K562 (cell line): ENCODE results near the gene MRPS24. TPM values are rescaled to one million over a fixed set of nuclear protein-coding genes. Genes with fewer than 3 reads are reported as not detected.
A peak's percentile ranks its signal among the peaks of the same experiment; 100 is the strongest.

Experiments
- CEBPZ ChIP-seq: fragments of 150-350 bp; IDR thresholded peaks from 2 replicates; pipeline ENCODE4 v1.6.1; 2014; ENCODE audit warnings: low read depth, mild to moderate bottlenecking, low read length, borderline replicate concordance
- MAFG ChIP-seq: fragments of 450-650 bp; conservative IDR thresholded peaks from 2 replicates; pipeline ENCODE4 v1.6.1; 2016; ENCODE audit warnings: missing genetic modification characterization, missing compliant biosample characterization
- MXD1 ChIP-seq: fragments of 250-450 bp; sonication (Bioruptor Pico); IDR thresholded peaks from 2 replicates; pipeline ENCODE4 v1.8.0; 2021; ENCODE audit warnings: borderline replicate concordance, mild to moderate bottlenecking, moderate library complexity; ENCODE audit not compliant: poor library complexity, severe bottlenecking
- MYBL2 ChIP-seq, 2 experiments: fragments of 450-650 bp in 1 of 2; sonication (generic) in 1 of 2; formaldehyde crosslinking in 1 of 2; IDR thresholded peaks; 2 replicates each; pipeline versions ENCODE4 v1.6.1 to v1.8.1; 2017 to 2022; ENCODE audit warnings: borderline replicate concordance in 1 of 2, inconsistent platforms in 1 of 2, low read depth in 1 of 2, mild to moderate bottlenecking in 1 of 2, missing genetic modification reagents in 1 of 2, moderate library complexity in 1 of 2
- NFRKB ChIP-seq: fragments of 450-650 bp; IDR thresholded peaks from 2 replicates; pipeline ENCODE4 v1.6.1; 2016; ENCODE audit warnings: low read depth
- NKRF ChIP-seq: fragments of 450-650 bp; IDR thresholded peaks from 2 replicates; pipeline ENCODE4 v1.6.1; 2016; ENCODE audit warnings: borderline replicate concordance
- TAF7 ChIP-seq: fragments of 450-650 bp; IDR thresholded peaks from 2 replicates; pipeline ENCODE4 v1.6.1; 2016; ENCODE audit warnings: missing genetic modification characterization, missing compliant biosample characterization
- TRIM24 ChIP-seq, 2 experiments: fragments of 450-650 bp; IDR thresholded peaks; 2 replicates each; pipeline ENCODE4 v1.6.1; 2016
- YY1 ChIP-seq, 3 experiments: IDR thresholded peaks; 2 replicates each; pipeline ENCODE4 v1.6.1; 2011; ENCODE audit warnings: low read length in 2 of 3, mild to moderate bottlenecking in 2 of 3, moderate library complexity in 2 of 3, borderline replicate concordance in 1 of 3, control low read depth in 1 of 3, low read depth in 1 of 3; ENCODE audit not compliant: insufficient read depth in 3 of 3, insufficient replicate concordance in 2 of 3, control insufficient read depth in 1 of 3, insufficient read length in 1 of 3; ENCODE audit errors: extremely low read depth in 1 of 3
- ZBTB7A ChIP-seq: IDR thresholded peaks from 2 replicates; pipeline ENCODE4 v1.6.1; 2011; ENCODE audit warnings: low read depth, mild to moderate bottlenecking, low read length, moderate library complexity, borderline replicate concordance; ENCODE audit not compliant: control insufficient read depth
- ZEB2 ChIP-seq: fragments of 450-650 bp; IDR thresholded peaks from 2 replicates; pipeline ENCODE4 v1.6.1; 2016
- ZNF175 ChIP-seq: fragments of 200-800 bp; sonication (Bioruptor generic); IDR thresholded peaks from 2 replicates; pipeline ENCODE4 v1.6.1; 2016; ENCODE audit warnings: low read depth, mild to moderate bottlenecking, missing genetic modification characterization, missing compliant biosample characterization
- ZNF224 ChIP-seq: sonication (generic); formaldehyde crosslinking; IDR thresholded peaks from 2 replicates; pipeline ENCODE4 v1.8.0; 2022; ENCODE audit warnings: mild to moderate bottlenecking, missing genetic modification reagents
- polyA plus RNA-seq, 8 experiments: library from polyadenylated mRNA; depleted of rRNA in 4 of 8; stranded (reverse) in 5 of 8; unstranded in 3 of 8; fragments of >200 nt; fragmentation: Nextera tagmentation in 2 of 8; fragmentation: Illumina TruSeq in 1 of 8; extraction: Ambion mirVana in 2 of 8; extraction: Trizol in 1 of 8; gene quantifications; 2 replicates each; pipeline versions ENCODE4 v1.2.1 to v1.2.3, GENCODE V29; 2011 to 2014; ENCODE audit warnings: inconsistent platforms in 1 of 8, missing spikeins in 1 of 8
- total RNA-seq, 7 experiments: library from RNA; depleted of rRNA in 6 of 7; stranded (reverse); fragments of >200 nt in 6 of 7; fragmentation: Illumina TruSeq in 2 of 7; extraction: Trizol in 2 of 7; gene quantifications; 2 replicates each; pipeline versions ENCODE4 v1.2.1 to v1.2.3, GENCODE V29; 2011 to 2021; ENCODE audit warnings: low replicate concordance in 1 of 7
- TF ChIP-seq, protein P1 (sequence below): fragments of 450-650 bp; formaldehyde crosslinking; IDR thresholded peaks from 2 replicates; pipeline ENCODE4 v1.4.0; 2022; ENCODE audit warnings: missing genetic modification characterization
- TF ChIP-seq, protein P2 (sequence below): sonication (generic); formaldehyde crosslinking; IDR thresholded peaks from 2 replicates; pipeline ENCODE4 v1.8.0; 2022; ENCODE audit warnings: mild to moderate bottlenecking, missing genetic modification reagents

Gene MRPS24
- total and polyA plus RNA-seq, 9 of the 15 experiments (the other 6 are each of a cell fraction or from before 2014, with no cell fraction given), result 51.4 to 214 (median 169) TPM

DNA sequence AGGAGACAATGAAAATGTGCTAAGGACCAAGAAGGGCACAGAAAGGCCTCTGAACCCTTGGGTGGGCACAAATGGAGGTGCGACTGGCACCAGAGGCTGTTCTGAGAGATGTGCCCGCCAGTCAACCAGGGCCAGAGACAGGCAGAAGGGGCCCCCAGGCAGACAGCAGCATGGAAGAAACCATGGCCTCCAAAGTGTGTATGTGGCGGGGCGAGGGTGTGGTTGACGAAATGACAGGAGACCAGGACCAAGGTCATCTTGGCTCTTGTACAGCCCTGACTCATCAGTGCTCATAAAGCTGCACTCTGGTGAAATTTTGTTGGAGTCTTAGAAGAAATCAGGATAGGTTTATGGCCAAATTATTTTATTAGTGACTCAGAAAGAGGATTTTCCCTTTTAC, 4.0 kb upstream of the MRPS24 start (continued):
- TF ChIP-seq, protein P1, sequence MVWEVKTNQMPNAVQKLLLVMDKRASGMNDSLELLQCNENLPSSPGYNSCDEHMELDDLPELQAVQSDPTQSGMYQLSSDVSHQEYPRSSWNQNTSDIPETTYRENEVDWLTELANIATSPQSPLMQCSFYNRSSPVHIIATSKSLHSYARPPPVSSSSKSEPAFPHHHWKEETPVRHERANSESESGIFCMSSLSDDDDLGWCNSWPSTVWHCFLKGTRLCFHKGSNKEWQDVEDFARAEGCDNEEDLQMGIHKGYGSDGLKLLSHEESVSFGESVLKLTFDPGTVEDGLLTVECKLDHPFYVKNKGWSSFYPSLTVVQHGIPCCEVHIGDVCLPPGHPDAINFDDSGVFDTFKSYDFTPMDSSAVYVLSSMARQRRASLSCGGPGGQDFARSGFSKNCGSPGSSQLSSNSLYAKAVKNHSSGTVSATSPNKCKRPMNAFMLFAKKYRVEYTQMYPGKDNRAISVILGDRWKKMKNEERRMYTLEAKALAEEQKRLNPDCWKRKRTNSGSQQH (CRISPR knock-in tag), result no peak
- no peak for TF ChIP-seq MXD1 (CRISPR knock-in tag)
- TF ChIP-seq TAF7 (tag), result no peak
- no peak for TF ChIP-seq ZEB2
- no peak for TF ChIP-seq CEBPZ
- TF ChIP-seq ZBTB7A, result peak; percentile 19; the same call in 1 of the 2 replicates
- no peak for TF ChIP-seq MAFG (tag)
- peak in 2 of 3 experiments; percentile 47 to 83 for TF ChIP-seq YY1 (IDR thresholded peaks at IDR 0.05; ENCODE audit: borderline replicate concordance in 1 of 3, control insufficient read depth in 1 of 3, extremely low read depth in 1 of 3, insufficient read depth in 3 of 3, insufficient read length in 1 of 3, insufficient replicate concordance in 2 of 3, low read depth in 1 of 3, low read length in 2 of 3)
- TF ChIP-seq MYBL2 (IDR thresholded peaks at IDR 0.05; ENCODE audit: low read depth), result no peak
- TF ChIP-seq MYBL2 (CRISPR knock-in tag; IDR thresholded peaks at IDR 0.05; ENCODE audit: borderline replicate concordance), result no peak
- TF ChIP-seq TRIM24 (IDR thresholded peaks at IDR 0.05), result no peak
- TF ChIP-seq ZNF224 (CRISPR knock-in tag), result no peak
- TF ChIP-seq NKRF, result no peak
- TF ChIP-seq, protein P2, sequence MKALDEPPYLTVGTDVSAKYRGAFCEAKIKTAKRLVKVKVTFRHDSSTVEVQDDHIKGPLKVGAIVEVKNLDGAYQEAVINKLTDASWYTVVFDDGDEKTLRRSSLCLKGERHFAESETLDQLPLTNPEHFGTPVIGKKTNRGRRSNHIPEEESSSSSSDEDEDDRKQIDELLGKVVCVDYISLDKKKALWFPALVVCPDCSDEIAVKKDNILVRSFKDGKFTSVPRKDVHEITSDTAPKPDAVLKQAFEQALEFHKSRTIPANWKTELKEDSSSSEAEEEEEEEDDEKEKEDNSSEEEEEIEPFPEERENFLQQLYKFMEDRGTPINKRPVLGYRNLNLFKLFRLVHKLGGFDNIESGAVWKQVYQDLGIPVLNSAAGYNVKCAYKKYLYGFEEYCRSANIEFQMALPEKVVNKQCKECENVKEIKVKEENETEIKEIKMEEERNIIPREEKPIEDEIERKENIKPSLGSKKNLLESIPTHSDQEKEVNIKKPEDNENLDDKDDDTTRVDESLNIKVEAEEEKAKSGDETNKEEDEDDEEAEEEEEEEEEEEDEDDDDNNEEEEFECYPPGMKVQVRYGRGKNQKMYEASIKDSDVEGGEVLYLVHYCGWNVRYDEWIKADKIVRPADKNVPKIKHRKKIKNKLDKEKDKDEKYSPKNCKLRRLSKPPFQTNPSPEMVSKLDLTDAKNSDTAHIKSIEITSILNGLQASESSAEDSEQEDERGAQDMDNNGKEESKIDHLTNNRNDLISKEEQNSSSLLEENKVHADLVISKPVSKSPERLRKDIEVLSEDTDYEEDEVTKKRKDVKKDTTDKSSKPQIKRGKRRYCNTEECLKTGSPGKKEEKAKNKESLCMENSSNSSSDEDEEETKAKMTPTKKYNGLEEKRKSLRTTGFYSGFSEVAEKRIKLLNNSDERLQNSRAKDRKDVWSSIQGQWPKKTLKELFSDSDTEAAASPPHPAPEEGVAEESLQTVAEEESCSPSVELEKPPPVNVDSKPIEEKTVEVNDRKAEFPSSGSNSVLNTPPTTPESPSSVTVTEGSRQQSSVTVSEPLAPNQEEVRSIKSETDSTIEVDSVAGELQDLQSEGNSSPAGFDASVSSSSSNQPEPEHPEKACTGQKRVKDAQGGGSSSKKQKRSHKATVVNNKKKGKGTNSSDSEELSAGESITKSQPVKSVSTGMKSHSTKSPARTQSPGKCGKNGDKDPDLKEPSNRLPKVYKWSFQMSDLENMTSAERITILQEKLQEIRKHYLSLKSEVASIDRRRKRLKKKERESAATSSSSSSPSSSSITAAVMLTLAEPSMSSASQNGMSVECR, result no peak
- no peak for TF ChIP-seq ZNF175 (CRISPR knock-in tag)
- TF ChIP-seq NFRKB, result peak; percentile 55
